Endothelial cell (in vitro differentiated cells): ENCODE data around the gene FAM13C. TPM values are rescaled to one million over a fixed set of nuclear protein-coding genes. Genes with fewer than 3 reads are reported as not detected.

Experiments used
- DNase-seq: peaks from one replicate; pipeline ENCODE4 v3.0.0; 2021; ENCODE audit warnings: low spot score
- H3K27ac Mint-ChIP-seq: one replicate; pipeline ENCODE4 v1.8.0; 2021; ENCODE audit warnings: mixed read lengths, inconsistent platforms; ENCODE audit not compliant: unreplicated experiment
- H3K27me3 Mint-ChIP-seq: one replicate; pipeline ENCODE4 v1.8.0; 2021; ENCODE audit warnings: mild to moderate bottlenecking, moderate library complexity, mixed read lengths, inconsistent platforms; ENCODE audit not compliant: unreplicated experiment
- H3K36me3 Mint-ChIP-seq: one replicate; pipeline ENCODE4 v1.8.0; 2021; ENCODE audit warnings: mild to moderate bottlenecking, low read depth, mixed read lengths, inconsistent platforms; ENCODE audit not compliant: unreplicated experiment
- H3K4me1 Mint-ChIP-seq: one replicate; pipeline ENCODE4 v1.8.0; 2021; ENCODE audit warnings: mild to moderate bottlenecking, mixed read lengths, inconsistent platforms; ENCODE audit not compliant: unreplicated experiment
- H3K4me3 Mint-ChIP-seq: one replicate; pipeline ENCODE4 v1.8.0; 2021; ENCODE audit warnings: mild to moderate bottlenecking, mixed read lengths, inconsistent platforms; ENCODE audit not compliant: unreplicated experiment
- H3K9me3 Mint-ChIP-seq: one replicate; pipeline ENCODE4 v1.8.0; 2021; ENCODE audit warnings: mixed read lengths, inconsistent platforms; ENCODE audit not compliant: unreplicated experiment
- total RNA-seq: library from RNA; stranded (reverse); fragmentation: NEBNext Ultra II Directional; extraction: Animal tissue kit (Norgen Biotek cat#: 25700); gene quantifications from one replicate; pipeline ENCODE4 v1.2.1, GENCODE V29; 2021; ENCODE audit not compliant: unreplicated experiment
- TF ChIP-seq, protein P1 (sequence below): fragments of 200-600 bp; sonication (generic); IDR thresholded peaks from one replicate; pipeline ENCODE4 v1.5.0; 2021; ENCODE audit warnings: antibody characterized with exemption; ENCODE audit not compliant: unreplicated experiment

Gene FAM13C
- total RNA-seq, 1 donor from 2014 or later = 57.9 TPM

DNA sequence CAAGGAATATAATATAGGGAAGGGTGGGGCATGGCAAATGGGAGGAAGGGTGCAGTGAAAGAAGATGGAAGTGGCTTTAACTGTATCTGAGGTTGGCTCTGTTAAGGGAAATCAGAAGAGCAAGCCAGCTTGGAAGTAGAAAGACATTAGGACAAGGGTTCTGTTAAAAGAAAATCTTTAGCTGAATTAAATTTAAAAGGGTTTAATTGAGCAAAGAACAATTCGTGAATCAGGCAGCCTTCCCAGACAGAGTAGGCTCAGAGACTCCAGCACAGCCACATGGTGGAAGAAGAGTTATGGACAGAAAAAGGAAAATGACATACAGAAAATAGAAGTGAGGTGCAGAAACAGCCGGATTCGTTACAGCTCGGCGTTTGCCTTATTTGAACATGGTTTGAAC, 42.0 kb downstream of the FAM13C start:
- Mint-ChIP-seq H3K4me3 (no peak overlapping the region), H3K27me3 (peaks cover 3% of the 10 kb centered on the region), H3K36me3 (peaks cover 36% of the 10 kb centered on the region), H3K4me1 (peaks cover 24% of the 10 kb centered on the region), H3K27ac (no peak overlapping the region), H3K9me3 (no peaks in the 10 kb centered on the region)
- DNase-seq = no peak
- TF ChIP-seq, protein P1, sequence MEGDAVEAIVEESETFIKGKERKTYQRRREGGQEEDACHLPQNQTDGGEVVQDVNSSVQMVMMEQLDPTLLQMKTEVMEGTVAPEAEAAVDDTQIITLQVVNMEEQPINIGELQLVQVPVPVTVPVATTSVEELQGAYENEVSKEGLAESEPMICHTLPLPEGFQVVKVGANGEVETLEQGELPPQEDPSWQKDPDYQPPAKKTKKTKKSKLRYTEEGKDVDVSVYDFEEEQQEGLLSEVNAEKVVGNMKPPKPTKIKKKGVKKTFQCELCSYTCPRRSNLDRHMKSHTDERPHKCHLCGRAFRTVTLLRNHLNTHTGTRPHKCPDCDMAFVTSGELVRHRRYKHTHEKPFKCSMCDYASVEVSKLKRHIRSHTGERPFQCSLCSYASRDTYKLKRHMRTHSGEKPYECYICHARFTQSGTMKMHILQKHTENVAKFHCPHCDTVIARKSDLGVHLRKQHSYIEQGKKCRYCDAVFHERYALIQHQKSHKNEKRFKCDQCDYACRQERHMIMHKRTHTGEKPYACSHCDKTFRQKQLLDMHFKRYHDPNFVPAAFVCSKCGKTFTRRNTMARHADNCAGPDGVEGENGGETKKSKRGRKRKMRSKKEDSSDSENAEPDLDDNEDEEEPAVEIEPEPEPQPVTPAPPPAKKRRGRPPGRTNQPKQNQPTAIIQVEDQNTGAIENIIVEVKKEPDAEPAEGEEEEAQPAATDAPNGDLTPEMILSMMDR = no peak

DNA sequence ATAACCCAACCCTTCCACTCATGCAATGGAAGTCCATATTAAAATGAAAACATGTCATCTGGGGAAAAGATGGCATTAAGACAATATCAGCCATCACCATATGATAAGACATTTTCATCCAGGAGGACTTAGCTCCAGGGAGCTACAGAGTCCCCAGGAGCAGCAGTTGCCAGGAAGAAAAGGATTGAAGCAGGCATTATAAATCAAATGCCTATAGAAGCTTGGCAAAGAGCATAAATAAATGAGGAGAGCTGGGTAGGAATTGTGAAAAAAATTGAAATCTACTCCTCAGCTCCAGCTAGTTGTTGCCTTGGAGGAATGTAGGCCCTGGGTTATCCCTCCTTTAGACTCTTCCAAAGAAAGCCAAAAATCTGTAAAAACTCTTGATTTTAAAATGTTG, 42.5 kb downstream of the FAM13C start:
- Mint-ChIP-seq H3K9me3 (no peaks in the 10 kb centered on the region), H3K27ac (no peak overlapping the region), H3K4me3 (no peak overlapping the region), H3K36me3 (peaks cover 36% of the 10 kb centered on the region), H3K4me1 (peaks cover 24% of the 10 kb centered on the region), H3K27me3 (peaks cover 3% of the 10 kb centered on the region)
- TF ChIP-seq, protein P1 = no peak
- no peak for DNase-seq

DNA sequence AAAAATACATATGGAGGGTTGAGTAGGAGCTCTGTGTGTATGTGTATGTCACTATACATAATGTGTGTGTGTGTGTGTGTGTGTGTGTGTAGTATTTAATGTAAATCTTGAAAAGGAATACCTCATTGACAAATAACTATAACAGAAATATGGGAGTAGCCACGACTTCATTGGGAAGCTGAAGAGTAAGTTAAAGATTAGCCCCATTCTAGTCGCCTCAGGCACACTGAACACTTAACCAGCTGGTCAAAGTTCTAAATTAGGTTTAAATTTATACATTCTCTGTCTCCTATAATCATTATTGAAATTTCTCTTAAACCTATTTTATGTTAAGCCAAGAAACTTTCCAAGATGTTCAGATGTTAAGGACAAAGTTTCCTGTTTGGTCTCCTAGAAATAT, 45.3 kb downstream of the FAM13C start:
- H3K27ac Mint-ChIP-seq = no peak overlapping the region
- peaks cover 28% of the 10 kb centered on the region for H3K36me3 Mint-ChIP-seq
- peaks cover 24% of the 10 kb centered on the region for H3K4me1 Mint-ChIP-seq
- no peaks in the 10 kb centered on the region for H3K9me3 Mint-ChIP-seq
- TF ChIP-seq, protein P1 = no peak
- H3K27me3 Mint-ChIP-seq = peaks cover 4% of the 10 kb centered on the region
- no peak overlapping the region for H3K4me3 Mint-ChIP-seq
- no peak for DNase-seq

DNA sequence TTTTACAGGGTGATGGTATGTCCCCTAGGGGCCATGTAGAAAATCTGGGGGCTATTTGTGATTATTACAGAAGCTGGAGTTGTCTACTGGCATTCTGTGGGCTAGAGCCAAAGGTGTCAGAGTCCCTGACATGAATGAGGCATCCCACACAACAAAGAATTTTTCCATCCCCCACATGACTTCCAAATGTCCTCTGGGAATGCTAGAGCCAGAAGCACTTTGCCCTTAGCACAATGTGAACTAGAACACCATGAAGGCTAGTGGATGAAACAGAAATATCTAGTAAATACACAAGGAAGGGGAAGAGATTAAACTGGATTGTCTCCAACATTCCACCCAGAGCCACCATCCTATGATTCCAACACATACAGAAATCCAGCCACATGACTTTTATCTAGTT, 46.9 kb downstream of the FAM13C start:
- TF ChIP-seq, protein P1 = no peak
- Mint-ChIP-seq H3K36me3 (peaks cover 22% of the 10 kb centered on the region), H3K4me1 (peaks cover 27% of the 10 kb centered on the region), H3K4me3 (no peak overlapping the region), H3K27me3 (peaks cover 4% of the 10 kb centered on the region), H3K9me3 (no peaks in the 10 kb centered on the region), H3K27ac (no peak overlapping the region)
- DNase-seq = no peak

DNA sequence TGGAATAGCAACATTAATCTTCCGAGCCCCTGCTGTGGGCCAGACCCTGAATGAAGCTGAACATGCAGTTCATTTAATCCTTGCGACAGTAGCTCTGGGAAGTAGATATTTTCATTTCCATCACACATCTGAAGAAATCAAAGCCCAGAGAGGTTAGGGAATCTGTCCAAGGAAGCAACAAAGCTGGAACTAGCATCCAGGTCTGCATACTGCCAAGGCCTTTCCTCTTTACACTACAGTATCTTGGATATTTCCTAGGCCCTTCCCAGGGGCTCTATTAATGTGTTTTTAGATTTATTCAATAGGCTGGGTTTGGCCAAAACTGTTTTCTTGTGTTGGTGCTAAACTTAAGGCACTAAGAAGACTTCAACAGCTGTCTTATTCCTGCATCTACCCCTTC, 48.1 kb downstream of the FAM13C start:
- Mint-ChIP-seq H3K27ac (no peak overlapping the region), H3K27me3 (peaks cover 2% of the 10 kb centered on the region), H3K36me3 (peaks cover 16% of the 10 kb centered on the region), H3K4me3 (no peak overlapping the region), H3K4me1 (peaks cover 20% of the 10 kb centered on the region), H3K9me3 (no peaks in the 10 kb centered on the region)
- no peak for DNase-seq
- TF ChIP-seq, protein P1 = no peak
